Stimulated activated CD8-positive, alpha-beta memory T cell treated with anti-CD3 and anti-CD28 coated beads, Interleukin-12 subunit alpha, Interleukin-12 subunit beta, amount 100 ng/mL, for 1 hour (primary cell): Measurements from ENCODE around the gene COL5A2.

Experiments
- DNase-seq: peaks from one replicate; pipeline ENCODE4 v3.0.0-alpha.2; 2020; ENCODE audit warnings: low read depth

Gene COL5A2

GRCh38 chr2:189097934-189098333 lies 81.6 kb downstream of the COL5A2 start:
- DNase-seq: no peak

GRCh38 chr2:189096769-189097447 lies 82.7 kb downstream of the COL5A2 start:
- no peak for DNase-seq

- DNase-seq: no peak
These were observed 84.5 kb downstream of the COL5A2 start for GRCh38 chr2:189095101-189095500.

GRCh38 chr2:189092936-189093335 lies 86.6 kb downstream of the COL5A2 start:
- no peak for DNase-seq

DNA sequence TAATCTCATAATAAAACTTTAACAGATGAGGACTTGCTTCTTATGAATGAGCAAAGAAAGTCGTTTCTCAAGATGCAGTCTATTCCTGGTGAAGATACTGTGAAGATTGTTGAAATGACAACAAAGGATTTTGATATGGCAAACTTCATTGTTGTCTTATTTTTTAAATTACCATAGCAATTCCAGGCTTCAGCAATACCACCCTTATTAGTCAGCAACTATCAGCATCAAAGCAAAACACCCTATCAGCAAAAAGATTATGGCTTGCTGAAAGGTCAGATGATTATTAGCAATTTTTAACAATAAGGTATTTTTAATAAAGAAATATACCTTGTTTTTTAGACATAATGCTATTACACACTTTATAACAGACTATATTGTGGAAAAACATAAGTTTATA lies 88.3 kb downstream of the COL5A2 start:
- no peak for DNase-seq

GRCh38 chr2:189088591-189089205 lies 90.9 kb downstream of the COL5A2 start:
- DNase-seq: no peak

DNA sequence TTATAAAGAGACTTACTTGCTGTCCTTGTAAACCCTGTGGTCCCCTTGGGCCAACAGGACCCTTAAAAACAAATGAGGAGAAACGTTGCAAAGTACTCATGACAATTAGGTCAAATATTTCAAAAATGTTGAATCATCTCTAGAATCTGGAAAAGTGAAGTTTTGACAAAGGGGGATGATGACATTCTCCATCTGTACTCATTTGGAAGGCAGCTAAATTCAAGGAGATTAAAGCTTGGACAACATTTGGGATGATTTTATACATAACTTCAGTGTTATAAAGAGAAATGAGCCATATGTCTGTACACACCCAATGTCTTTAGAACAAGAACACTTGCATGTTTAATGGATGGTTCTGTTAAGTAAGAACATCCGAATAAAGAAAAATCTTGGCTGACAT lies 92.9 kb downstream of the COL5A2 start:
- DNase-seq: no peak

GRCh38 chr2:189086250-189086649 lies 93.3 kb downstream of the COL5A2 start:
- DNase-seq: no peak

GRCh38 chr2:189083606-189084005 lies 96.0 kb downstream of the COL5A2 start:
- DNase-seq: no peak

DNA sequence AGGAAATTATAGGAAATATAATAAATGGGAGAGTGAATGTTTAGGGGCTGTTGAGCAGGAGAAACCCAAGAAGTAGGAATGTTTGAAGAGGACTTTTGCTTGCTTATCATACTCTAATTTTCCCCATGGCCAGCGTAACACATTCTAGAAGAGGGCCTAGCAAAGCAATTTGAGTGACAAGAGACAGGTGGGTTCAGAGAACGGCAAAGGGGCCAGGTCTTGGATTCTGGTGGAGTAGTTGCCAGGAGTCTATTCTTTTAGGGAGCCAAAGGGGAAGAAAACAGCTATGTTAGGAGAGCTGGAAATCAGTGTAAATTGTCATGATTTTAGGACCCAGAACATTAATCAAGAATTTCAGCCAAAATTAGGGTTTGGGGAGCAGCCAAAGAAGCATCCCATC lies 96.5 kb downstream of the COL5A2 start:
- DNase-seq: no peak

DNA sequence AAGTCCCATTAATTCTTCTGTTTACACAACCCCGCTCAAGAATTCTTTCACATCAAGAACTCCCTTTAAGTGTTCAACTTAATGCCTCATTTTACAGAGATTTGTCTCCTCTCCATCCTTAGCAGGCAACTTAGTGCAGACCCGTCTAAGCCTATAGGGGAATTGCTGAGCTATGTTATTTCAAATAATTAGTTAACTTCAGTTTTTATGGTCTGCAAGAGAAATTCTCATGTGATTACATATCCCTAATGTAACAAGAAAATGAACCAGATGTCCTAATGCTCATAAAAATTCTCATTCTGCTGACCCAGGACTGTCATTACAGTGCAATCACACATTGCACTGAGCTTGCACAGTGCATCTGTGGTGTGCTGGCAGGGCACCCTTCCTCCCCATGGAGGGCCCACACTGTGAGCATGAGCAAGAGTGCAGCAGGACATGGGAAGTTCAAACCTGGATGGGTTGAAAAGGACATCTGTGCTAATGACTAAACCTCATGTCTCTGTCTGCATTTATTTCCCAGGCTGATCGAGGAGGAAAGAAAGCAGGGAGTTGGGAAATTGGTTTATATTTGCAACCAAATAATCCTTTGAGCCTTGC lies 97.1 kb downstream of the COL5A2 start:
- no peak for DNase-seq

GRCh38 chr2:189076572-189076971 lies 103.0 kb downstream of the COL5A2 start:
- DNase-seq: no peak

DNA sequence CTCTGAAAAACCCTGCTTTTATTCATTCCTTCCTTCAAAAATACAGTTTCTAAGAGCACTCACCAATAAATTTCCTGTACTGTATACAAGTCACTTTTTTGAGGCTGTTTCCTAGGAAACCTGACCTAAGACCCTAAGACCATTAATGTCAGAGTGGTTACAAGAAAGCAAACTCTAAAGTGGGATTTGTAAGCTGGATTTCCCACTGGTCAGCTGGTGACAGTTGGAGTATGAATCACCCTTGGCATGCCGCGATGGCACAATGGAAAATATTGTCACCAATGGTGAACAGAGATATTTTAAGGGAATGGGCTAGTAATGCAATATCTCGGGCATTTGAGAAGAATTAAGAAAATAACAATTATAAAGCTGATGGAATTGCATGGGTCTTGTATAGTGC lies 103.4 kb downstream of the COL5A2 start:
- no peak for DNase-seq

- no peak for DNase-seq
These were observed 105.1 kb downstream of the COL5A2 start for GRCh38 chr2:189074506-189074905.

DNA sequence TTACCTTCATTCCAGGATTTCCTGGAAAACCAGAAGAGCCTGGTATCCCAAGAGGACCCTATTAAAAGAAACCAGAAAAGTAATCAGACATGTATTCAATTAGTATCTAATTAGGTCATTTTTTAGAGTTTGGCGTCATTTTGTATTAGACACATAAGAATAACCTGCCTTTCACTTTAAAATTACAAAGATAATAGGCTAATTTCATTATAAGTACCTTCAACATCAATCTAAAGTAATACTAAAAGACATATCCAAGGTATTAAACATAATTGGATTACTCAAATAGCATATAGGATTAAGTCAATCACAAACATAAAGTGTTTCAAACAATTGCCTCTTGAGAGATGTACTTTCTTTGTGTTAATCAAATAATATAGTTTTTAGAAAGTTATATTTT lies 107.5 kb downstream of the COL5A2 start:
- DNase-seq: no peak

GRCh38 chr2:189069855-189070619 lies 109.5 kb downstream of the COL5A2 start:
- no peak for DNase-seq

- DNase-seq: no peak
These were observed 113.5 kb downstream of the COL5A2 start for GRCh38 chr2:189066037-189066436.

GRCh38 chr2:189060096-189060642 lies 119.4 kb downstream of the COL5A2 start:
- no peak for DNase-seq

DNA sequence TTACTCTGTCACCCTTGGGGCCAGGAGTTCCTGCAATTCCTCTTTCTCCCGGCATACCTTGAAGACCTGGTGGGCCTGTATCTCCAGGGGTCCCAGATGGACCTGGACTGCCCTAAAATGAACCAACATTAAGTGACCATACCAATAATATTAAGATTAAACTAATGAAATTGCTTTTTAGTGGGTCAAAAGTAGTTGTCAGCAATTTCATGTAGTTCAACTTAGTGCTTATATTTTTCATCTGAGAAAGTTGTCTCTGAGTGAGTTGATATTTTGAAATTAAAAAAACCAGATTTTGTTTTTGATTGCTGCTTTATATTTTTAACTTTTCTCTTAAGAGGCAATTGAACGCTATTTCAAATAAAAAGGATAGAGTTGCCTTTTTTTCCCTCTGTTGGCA lies 122.2 kb downstream of the COL5A2 start:
- no peak for DNase-seq

GRCh38 chr2:189056200-189057106 lies 123.1 kb downstream of the COL5A2 start:
- no peak for DNase-seq

- DNase-seq: no peak
These were observed 129.3 kb downstream of the COL5A2 start for GRCh38 chr2:189050165-189050712.
